Motor neuron (in vitro differentiated cells): ENCODE results near the gene ITGA1. TPM values are rescaled to one million over a fixed set of nuclear protein-coding genes. Genes with fewer than 3 reads are reported as not detected.

Experiments used
- ATAC-seq, 8 experiments: fragments of 200-7000 bp; cut with Tn5 transposase; replicated peaks in 6 of 8; 2 replicates each; pipeline ENCODE4 v1.8.0; 2021; ENCODE audit warnings: mild to moderate bottlenecking in 8 of 8, moderate library complexity in 8 of 8
- H3K27ac ChIP-seq, 2 donors: fragments of 250-450 bp; sonication (Bioruptor Pico); 2 replicates each; pipeline ENCODE4 v1.9.0; 2021; ENCODE audit warnings: antibody characterized with exemption in 2 of 2, mild to moderate bottlenecking in 2 of 2, moderate library complexity in 1 of 2
- H3K4me1 ChIP-seq, 2 donors: fragments of 250-450 bp; sonication (Bioruptor Pico); replicated peaks in 1 of 2; 2 replicates each; pipeline ENCODE4 v1.6.1; 2021; ENCODE audit warnings: antibody characterized with exemption in 2 of 2, mild to moderate bottlenecking in 2 of 2, moderate library complexity in 1 of 2
- H3K4me3 ChIP-seq, 5 donors: fragments of 250-450 bp; sonication (Bioruptor Pico); 2 replicates each; pipeline ENCODE4 v1.9.0; 2021; ENCODE audit warnings: antibody characterized with exemption in 5 of 5, mild to moderate bottlenecking in 5 of 5, moderate library complexity in 4 of 5
- WGBS, 10 experiments: fragments of 450-650 bp; shearing (Covaris generic); methylation state at CpG; one replicate each; pipeline ENCODE4 v1.0.0; 2022; 5-methylcytosine and 5-hydroxymethylcytosine counted together
- in situ Hi-C, 9 experiments: fragments of 400-800 bp; cut with MboI; loops; one replicate each; pipeline ENCODE4 v1.15.0; 2021; ENCODE audit warnings: low sequenced_read_pairs in 9 of 9, low pct_unique_long_range_greater_than_20kb in 2 of 9; ENCODE audit not compliant: unreplicated experiment in 9 of 9
- total RNA-seq, 8 experiments: library from RNA; unstranded; fragments of 300-600 nt; gene quantifications; 2 replicates each; pipeline versions ENCODE4 v1.2.3 to v1.2.4, GENCODE V29; 2022

ITGA1 gene
- total RNA-seq, 8 experiments from 2014 or later: 0.11 to 164 (median 20.6) TPM

GRCh38 chr5:52758014-52758413, 29.7 kb upstream of the ITGA1 start:
- in situ Hi-C loops: no loop called here
- Histone ChIP-seq H3K4me3 (no peak overlapping the region), H3K27ac (no peak overlapping the region), H3K4me1 (no peaks in the 10 kb centered on the region)
- 50 to 96% (median 89%) methylated on average over 1 to 5 of the region's 5 CpGs; no CpG with 5 or more reads in 3 of the 10 experiments for WGBS, 10 experiments
- ATAC-seq: no peak

- Histone ChIP-seq H3K4me3 (no peak overlapping the region), H3K4me1 (no peaks in the 10 kb centered on the region), H3K27ac (no peak overlapping the region)
- ATAC-seq: peak in 3 of 8 experiments; percentile 89
- in situ Hi-C loops: no loop called here
- WGBS, 10 experiments: 0 to 100% (median 71%) methylated on average over 1 of the region's 1 CpG; no CpG with 5 or more reads in 4 of the 10 experiments
Measured at GRCh38 chr5:52759331-52759730, 28.4 kb upstream of the ITGA1 start.

GRCh38 chr5:52760695-52761366, 26.9 kb upstream of the ITGA1 start:
- Histone ChIP-seq H3K27ac (no peak overlapping the region), H3K4me3 (no peak overlapping the region), H3K4me1 (no peaks in the 10 kb centered on the region)
- in situ Hi-C loops: no loop called here
- no peak for ATAC-seq
- 29 to 100% (median 83%) methylated on average over 1 of the region's 1 CpG; no CpG with 5 or more reads in 5 of the 10 experiments for WGBS, 10 experiments

- Histone ChIP-seq H3K27ac (no peak overlapping the region), H3K4me1 (no peaks in the 10 kb centered on the region), H3K4me3 (no peak overlapping the region)
- WGBS, 10 experiments: 71 to 100% (median 92%) methylated on average over 1 to 2 of the region's 2 CpGs; no CpG with 5 or more reads in 2 of the 10 experiments
- in situ Hi-C loops: no loop called here
- no peak for ATAC-seq
Measured at GRCh38 chr5:52767217-52767743, 20.4 kb upstream of the ITGA1 start.

GRCh38 chr5:52767766-52768480, 19.8 kb upstream of the ITGA1 start:
- 60 to 100% (median 95%) methylated on average over 1 of the region's 1 CpG for WGBS, 10 experiments

GRCh38 chr5:52769061-52769460, 18.7 kb upstream of the ITGA1 start:
- no peak for ATAC-seq
- no peak overlapping the region for H3K4me3 ChIP-seq
- no peak overlapping the region for H3K27ac ChIP-seq
- in situ Hi-C loops: no loop called here
- peaks cover 0 to 4% of the 10 kb centered on the region in 2 donors for H3K4me1 ChIP-seq
- WGBS, 10 experiments: 75 to 98% (median 88%) methylated on average over 2 to 5 of the region's 5 CpGs; no CpG with 5 or more reads in 6 of the 10 experiments

More at GRCh38 chr5:52767766-52768480, 19.8 kb upstream of the ITGA1 start:
- ATAC-seq: no peak
- in situ Hi-C loops: no loop called here
- H3K27ac ChIP-seq: no peak overlapping the region
- H3K4me3 ChIP-seq: no peak overlapping the region
- no peaks in the 10 kb centered on the region for H3K4me1 ChIP-seq

- ATAC-seq: no peak
- Histone ChIP-seq H3K4me1 (peaks cover 0 to 5% of the 10 kb centered on the region in 2 donors), H3K4me3 (no peak overlapping the region), H3K27ac (no peak overlapping the region)
- WGBS, 10 experiments: 27 to 100% (median 85%) methylated on average over 2 to 4 of the region's 4 CpGs
- in situ Hi-C loops: no loop called here
Measured at GRCh38 chr5:52770287-52770939, 17.3 kb upstream of the ITGA1 start.

GRCh38 chr5:52771343-52772039, 16.2 kb upstream of the ITGA1 start:
- Histone ChIP-seq H3K4me3 (no peak overlapping the region), H3K27ac (no peak overlapping the region), H3K4me1 (peaks cover 0 to 5% of the 10 kb centered on the region in 2 donors)
- no peak for ATAC-seq
- WGBS, 10 experiments: 88 to 100% (median 94%) methylated on average over 1 to 3 of the region's 3 CpGs; no CpG with 5 or more reads in 1 of the 10 experiments
- in situ Hi-C loops: no loop called here

GRCh38 chr5:52772668-52773067, 15.0 kb upstream of the ITGA1 start:
- Histone ChIP-seq H3K4me3 (no peak overlapping the region), H3K27ac (no peak overlapping the region), H3K4me1 (peaks cover 0 to 5% of the 10 kb centered on the region in 2 donors)
- in situ Hi-C loops: no loop called here
- no peak for ATAC-seq

GRCh38 chr5:52773342-52773741, 14.4 kb upstream of the ITGA1 start:
- Histone ChIP-seq H3K4me1 (peaks cover 0 to 5% of the 10 kb centered on the region in 2 donors), H3K27ac (no peak overlapping the region), H3K4me3 (no peak overlapping the region)
- 80 to 100% (median 89%) methylated on average over 1 to 2 of the region's 2 CpGs for WGBS, 10 experiments
- in situ Hi-C loops: no loop called here
- no peak for ATAC-seq

GRCh38 chr5:52774005-52774410, 13.7 kb upstream of the ITGA1 start:
- in situ Hi-C loops: no loop called here
- Histone ChIP-seq H3K4me3 (no peak overlapping the region), H3K4me1 (peaks cover 0 to 5% of the 10 kb centered on the region in 2 donors), H3K27ac (no peak overlapping the region)
- ATAC-seq: no peak
- WGBS, 10 experiments: 0 to 100% (median 26%) methylated on average over 1 to 5 of the region's 5 CpGs; no CpG with 5 or more reads in 1 of the 10 experiments

- peaks cover 0 to 5% of the 10 kb centered on the region in 2 donors for H3K4me1 ChIP-seq
- in situ Hi-C loops: loop anchor here in 1 of 9 experiments (25.0 kb wide), 1 partner anchor 89 kb away; no protein-coding TSS in a partner anchor
- WGBS, 10 experiments: 50 to 100% (median 97%) methylated on average over 1 to 2 of the region's 2 CpGs; no CpG with 5 or more reads in 4 of the 10 experiments
- H3K4me3 ChIP-seq: no peak overlapping the region
- H3K27ac ChIP-seq: no peak overlapping the region
- no peak for ATAC-seq
Measured at GRCh38 chr5:52776116-52776515, 11.6 kb upstream of the ITGA1 start.
